H1 (cell line): ENCODE data around the gene GMNN.

Experiments
- ASH2L ChIP-seq: fragments of 200-600, 300-600 bp; sonication (generic); IDR thresholded peaks from one replicate; pipeline ENCODE4 v1.7.1; 2017; ENCODE audit warnings: low read length
- BCL11A ChIP-seq, 2 experiments: IDR thresholded peaks; one replicate each; pipeline ENCODE4 v1.6.1; 2011; ENCODE audit warnings: low read depth in 2 of 2, low read length in 2 of 2, mild to moderate bottlenecking in 2 of 2
- CTCF ChIP-seq, 3 experiments: IDR thresholded peaks; 1 replicate in 2 of 3; 2 replicates in 1 of 3; pipeline versions ENCODE4 v1.5.1 to v1.6.1; 2011; ENCODE audit warnings: low read length in 3 of 3, mild to moderate bottlenecking in 3 of 3, inconsistent platforms in 2 of 3, low read depth in 1 of 3, moderate library complexity in 1 of 3; ENCODE audit not compliant: insufficient read depth in 1 of 3; ENCODE audit errors: control extremely low read depth in 1 of 3
- EZH2 ChIP-seq: fragments of 200-600 bp; sonication (generic); IDR thresholded peaks from 2 replicates; pipeline ENCODE4 v1.7.1; 2012; ENCODE audit warnings: low read depth, mild to moderate bottlenecking, moderate library complexity, low read length, inconsistent platforms; ENCODE audit not compliant: severe bottlenecking
- FOSL1 ChIP-seq: IDR thresholded peaks from 2 replicates; pipeline ENCODE4 v1.6.1; 2011; ENCODE audit warnings: mild to moderate bottlenecking, low read depth, low read length, moderate library complexity; ENCODE audit not compliant: insufficient read depth
- GABPA ChIP-seq: IDR thresholded peaks from 2 replicates; pipeline ENCODE4 v1.6.1; 2011; ENCODE audit warnings: mild to moderate bottlenecking, low read length, moderate library complexity, borderline replicate concordance; ENCODE audit not compliant: insufficient read depth
- JUN ChIP-seq: IDR thresholded peaks from 2 replicates; pipeline ENCODE4 v1.6.1; 2011; ENCODE audit warnings: low read depth, mild to moderate bottlenecking, improper control_type of control experiment, low read length
- JUND ChIP-seq: IDR thresholded peaks from 2 replicates; pipeline ENCODE4 v1.6.1; 2011; ENCODE audit warnings: mild to moderate bottlenecking, improper control_type of control experiment, low read length
- KDM5A ChIP-seq: fragments of 200-600 bp; IDR thresholded peaks from 2 replicates; pipeline ENCODE4 v1.7.1; 2012; ENCODE audit warnings: mild to moderate bottlenecking, low read length, inconsistent platforms, mixed read lengths
- MAX ChIP-seq: IDR thresholded peaks from 2 replicates; pipeline ENCODE4 v1.6.1; 2012; ENCODE audit warnings: inconsistent platforms
- POLR2A ChIP-seq, 2 experiments: IDR thresholded peaks; 1 replicate in 1 of 2; 2 replicates in 1 of 2; pipeline ENCODE4 v1.6.1; 2011; ENCODE audit warnings: low read depth in 2 of 2, low read length in 2 of 2, mild to moderate bottlenecking in 2 of 2; ENCODE audit errors: control extremely low read depth in 1 of 2
- RNF2 ChIP-seq: fragments of 200-900, 300-1000 bp; sonication (generic); IDR thresholded peaks from 2 replicates; pipeline ENCODE4 v1.7.1; 2016; ENCODE audit warnings: borderline replicate concordance, low read depth, mild to moderate bottlenecking, antibody characterized with exemption, low read length; ENCODE audit not compliant: poor library complexity, severe bottlenecking; ENCODE audit errors: missing control alignments
- SP1 ChIP-seq: IDR thresholded peaks from 2 replicates; pipeline ENCODE4 v1.6.1; 2011; ENCODE audit warnings: low read depth, low read length
- TAF1 ChIP-seq: IDR thresholded peaks from 2 replicates; pipeline ENCODE4 v1.6.1; 2011; ENCODE audit warnings: mild to moderate bottlenecking, low read depth, low read length

GRCh38 chr6:24823185-24823584 is 48.4 kb downstream of the GMNN start:
- TF ChIP-seq CTCF (IDR thresholded peaks at IDR 0.05; ENCODE audit: control extremely low read depth in 1 of 3, insufficient read depth in 1 of 3, low read depth in 1 of 3, low read length in 3 of 3) (no peak), GABPA (no peak), SP1 (no peak), MAX (no peak), TAF1 (no peak), JUN (no peak), BCL11A (IDR thresholded peaks at IDR 0.05; ENCODE audit: low read depth in 2 of 2, low read length in 2 of 2) (no peak), KDM5A (no peak), ASH2L (no peak), POLR2A (IDR thresholded peaks at IDR 0.05; ENCODE audit: control extremely low read depth in 1 of 2, low read depth in 2 of 2, low read length in 2 of 2) (no peak), RNF2 (no peak), FOSL1 (no peak), EZH2 (no peak), JUND (no peak)
